ENCODE measurements around the gene ZNF439. TPM values are rescaled to one million over a fixed set of nuclear protein-coding genes. Genes with fewer than 3 reads are reported as not detected.
"Not testable (repeated sequence)": the region's sequence is repeated elsewhere in the genome, so short reads cannot be mapped to it uniquely, and the experiment has no call there.

The ZNF439 gene
- total RNA-seq, 1 experiment from 2014 or later, result not detected

GRCh38 chr19:11861301-11861700, 12.8 kb downstream of the ZNF439 start:
- no peak for DNase-seq (ENCODE audit: unreplicated experiment)
- Mint-ChIP-seq H3K4me3 (ENCODE audit: unreplicated experiment) (no peak overlapping the region), H3K36me3 (ENCODE audit: insufficient read depth, unreplicated experiment) (no peaks in the 10 kb centered on the region), H3K27ac (ENCODE audit: low read depth, unreplicated experiment) (no peak overlapping the region), H3K27me3 (ENCODE audit: insufficient read depth, unreplicated experiment) (no peaks in the 10 kb centered on the region), H3K4me1 (ENCODE audit: insufficient read depth, unreplicated experiment) (no peaks in the 10 kb centered on the region), H3K9me3 (ENCODE audit: unreplicated experiment) (peaks cover 26% of the 10 kb centered on the region)
- CTCF ChIA-PET, result no interaction called here
- POLR2A ChIA-PET, result no interaction called here
- intact Hi-C loops (cut with micrococcal nuclease), result no loop called here
- no TSS peak for BruUV-seq (replicated peaks)
- no peak for TF ChIP-seq CTCF (IDR thresholded peaks at IDR 0.05; ENCODE audit: unreplicated experiment)

DNA sequence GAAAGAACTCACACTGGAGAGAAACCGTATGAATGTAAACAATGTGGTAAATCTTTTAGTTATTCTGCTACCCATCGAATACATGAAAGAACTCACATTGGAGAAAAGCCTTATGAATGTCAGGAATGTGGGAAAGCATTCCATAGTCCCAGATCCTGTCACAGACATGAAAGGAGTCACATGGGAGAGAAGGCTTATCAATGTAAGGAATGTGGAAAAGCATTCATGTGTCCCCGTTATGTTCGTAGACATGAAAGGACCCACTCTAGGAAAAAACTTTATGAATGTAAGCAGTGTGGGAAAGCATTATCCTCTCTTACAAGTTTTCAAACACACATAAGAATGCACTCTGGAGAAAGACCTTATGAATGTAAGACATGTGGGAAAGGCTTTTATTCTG, 19.2 kb downstream of the ZNF439 start:
- intact Hi-C loops (cut with micrococcal nuclease); H3K4me1 Mint-ChIP-seq (ENCODE audit: insufficient read depth, unreplicated experiment); POLR2A ChIA-PET; H3K36me3 Mint-ChIP-seq (ENCODE audit: insufficient read depth, unreplicated experiment); H3K4me3 Mint-ChIP-seq (ENCODE audit: unreplicated experiment); H3K27ac Mint-ChIP-seq (ENCODE audit: low read depth, unreplicated experiment); CTCF ChIA-PET; BruUV-seq (replicated peaks); H3K27me3 Mint-ChIP-seq (ENCODE audit: insufficient read depth, unreplicated experiment); DNase-seq (ENCODE audit: unreplicated experiment): not testable (repeated sequence)
- H3K9me3 Mint-ChIP-seq (ENCODE audit: unreplicated experiment), result peaks cover 13% of the 10 kb centered on the region

- H3K4me1 Mint-ChIP-seq (ENCODE audit: insufficient read depth, unreplicated experiment), result no peaks in the 10 kb centered on the region
- H3K9me3 Mint-ChIP-seq (ENCODE audit: unreplicated experiment), result peaks cover 13% of the 10 kb centered on the region
- intact Hi-C loops (cut with micrococcal nuclease), result no loop called here
- ChIA-PET CTCF (no interaction called here), POLR2A (no interaction called here)
- no peaks in the 10 kb centered on the region for H3K36me3 Mint-ChIP-seq (ENCODE audit: insufficient read depth, unreplicated experiment)
- no TSS peak for BruUV-seq (replicated peaks)
- no peaks in the 10 kb centered on the region for H3K27me3 Mint-ChIP-seq (ENCODE audit: insufficient read depth, unreplicated experiment)
- no peak for DNase-seq (ENCODE audit: unreplicated experiment)
- no peak for TF ChIP-seq CTCF (IDR thresholded peaks at IDR 0.05; ENCODE audit: unreplicated experiment)
- no peak overlapping the region for H3K27ac Mint-ChIP-seq (ENCODE audit: low read depth, unreplicated experiment)
- H3K4me3 Mint-ChIP-seq (ENCODE audit: unreplicated experiment), result no peak overlapping the region
These were observed 19.7 kb downstream of the ZNF439 start for GRCh38 chr19:11868188-11868587.

- intact Hi-C loops (cut with micrococcal nuclease), result no loop called here
- H3K9me3 Mint-ChIP-seq (ENCODE audit: unreplicated experiment), result peaks cover 27% of the 10 kb centered on the region
- H3K27me3 Mint-ChIP-seq (ENCODE audit: insufficient read depth, unreplicated experiment), result no peaks in the 10 kb centered on the region
- no TSS peak for BruUV-seq (replicated peaks)
- DNase-seq (ENCODE audit: unreplicated experiment), result no peak
- ChIA-PET POLR2A (no interaction called here), CTCF (interaction anchor here (0.9 kb wide), 1 partner anchor 269 kb away, joined by 4 read pairs; no protein-coding TSS in a partner anchor)
- no peaks in the 10 kb centered on the region for H3K4me1 Mint-ChIP-seq (ENCODE audit: insufficient read depth, unreplicated experiment)
- TF ChIP-seq CTCF (IDR thresholded peaks at IDR 0.05; ENCODE audit: unreplicated experiment), result no peak
- no peak overlapping the region for H3K27ac Mint-ChIP-seq (ENCODE audit: low read depth, unreplicated experiment)
- H3K36me3 Mint-ChIP-seq (ENCODE audit: insufficient read depth, unreplicated experiment), result no peaks in the 10 kb centered on the region
- no peak overlapping the region for H3K4me3 Mint-ChIP-seq (ENCODE audit: unreplicated experiment)
These were observed 24.1 kb downstream of the ZNF439 start for GRCh38 chr19:11872624-11873023.

DNA sequence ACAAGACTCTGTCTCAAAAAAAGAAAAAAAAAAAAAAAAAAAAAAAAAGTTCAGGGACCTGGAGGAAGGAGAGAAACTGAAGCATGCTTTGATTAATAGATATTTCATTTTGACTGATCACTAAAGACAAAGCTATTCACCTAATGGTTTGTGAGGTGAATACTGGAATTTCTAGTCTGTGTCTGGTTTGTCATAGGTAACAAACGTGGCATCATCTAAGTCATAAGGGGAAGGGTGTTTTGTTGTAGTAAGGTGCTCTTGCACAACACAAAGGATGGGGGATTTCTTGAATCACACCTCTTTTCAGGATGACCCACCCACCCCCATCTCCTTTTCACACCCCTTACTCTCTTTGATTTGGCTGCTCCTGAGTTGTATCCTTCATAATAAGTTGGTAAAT, 25.2 kb downstream of the ZNF439 start:
- no peaks in the 10 kb centered on the region for H3K4me1 Mint-ChIP-seq (ENCODE audit: insufficient read depth, unreplicated experiment)

GRCh38 chr19:11879687-11880266, 31.3 kb downstream of the ZNF439 start:
- peaks cover 43% of the 10 kb centered on the region for H3K9me3 Mint-ChIP-seq (ENCODE audit: unreplicated experiment)
- ChIA-PET POLR2A (interaction anchor here (1.8 kb wide), 1 partner anchor 260 kb away, joined by 5 read pairs; the partner anchor contains the start of gene ZNF20), CTCF (interaction anchor here (0.6 to 1.3 kb wide), 4 partner anchors 100 to 261 kb away, joined by 3 to 4 read pairs (median 3); partner anchors contain the start of gene ZNF20)
- H3K27ac Mint-ChIP-seq (ENCODE audit: low read depth, unreplicated experiment); H3K27me3 Mint-ChIP-seq (ENCODE audit: insufficient read depth, unreplicated experiment); intact Hi-C loops (cut with micrococcal nuclease); DNase-seq (ENCODE audit: unreplicated experiment); H3K4me3 Mint-ChIP-seq (ENCODE audit: unreplicated experiment); BruUV-seq (replicated peaks); H3K4me1 Mint-ChIP-seq (ENCODE audit: insufficient read depth, unreplicated experiment); H3K36me3 Mint-ChIP-seq (ENCODE audit: insufficient read depth, unreplicated experiment): not testable (repeated sequence)

More for the DNA sequence above, 25.2 kb downstream of the ZNF439 start:
- ChIA-PET CTCF (interaction anchor here (1.7 kb wide), 1 partner anchor 73 kb away, joined by 5 read pairs; no protein-coding TSS in a partner anchor), POLR2A (no interaction called here)
- Mint-ChIP-seq H3K27ac (ENCODE audit: low read depth, unreplicated experiment) (no peak overlapping the region), H3K27me3 (ENCODE audit: insufficient read depth, unreplicated experiment) (no peaks in the 10 kb centered on the region), H3K4me3 (ENCODE audit: unreplicated experiment) (no peak overlapping the region), H3K36me3 (ENCODE audit: insufficient read depth, unreplicated experiment) (no peaks in the 10 kb centered on the region), H3K9me3 (ENCODE audit: unreplicated experiment) (peaks cover 17% of the 10 kb centered on the region)
- no peak for TF ChIP-seq CTCF (IDR thresholded peaks at IDR 0.05; ENCODE audit: unreplicated experiment)
- no TSS peak for BruUV-seq (replicated peaks)
- intact Hi-C loops (cut with micrococcal nuclease), result no loop called here
- DNase-seq (ENCODE audit: unreplicated experiment), result no peak
